ENCODE data around the gene PRKX. TPM values are rescaled to one million over a fixed set of nuclear protein-coding genes. Genes with fewer than 3 reads are reported as not detected.
"Not testable (repeated sequence)": the region's sequence is repeated elsewhere in the genome, so short reads cannot be mapped to it uniquely, and the experiment has no call there.

PRKX gene
- total RNA-seq, 1 experiment from 2014 or later, result 14.8 TPM

GRCh38 chrX:3711331-3711917 lies 2.0 kb downstream of the PRKX start:
- no peak for DNase-seq (ENCODE audit: low read depth)

- DNase-seq (ENCODE audit: low read depth), result not testable (repeated sequence)
Measured at GRCh38 chrX:3707673-3708274, 5.7 kb downstream of the PRKX start.

GRCh38 chrX:3706481-3706880 lies 7.0 kb downstream of the PRKX start:
- DNase-seq (ENCODE audit: low read depth), result no peak

DNA sequence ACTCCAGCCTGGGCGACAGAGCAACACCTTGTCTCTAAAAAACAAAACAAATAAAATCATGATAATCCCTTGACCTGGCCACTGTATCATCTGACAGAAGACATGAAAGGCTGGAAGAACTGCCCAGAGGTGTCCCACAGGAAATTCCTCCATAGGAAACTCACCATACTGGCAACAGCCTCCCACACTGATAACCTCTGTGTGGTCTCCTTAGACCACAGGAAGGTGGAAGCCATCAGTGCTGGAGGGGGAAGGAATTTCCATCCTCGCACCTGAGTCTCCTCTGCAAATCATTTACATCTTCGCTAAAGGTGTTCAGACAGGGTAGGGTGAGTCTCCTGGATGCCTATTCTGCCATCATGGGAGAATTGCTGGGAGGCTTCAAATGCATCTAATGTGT lies 10.2 kb downstream of the PRKX start:
- DNase-seq (ENCODE audit: low read depth), result not testable (repeated sequence)

DNA sequence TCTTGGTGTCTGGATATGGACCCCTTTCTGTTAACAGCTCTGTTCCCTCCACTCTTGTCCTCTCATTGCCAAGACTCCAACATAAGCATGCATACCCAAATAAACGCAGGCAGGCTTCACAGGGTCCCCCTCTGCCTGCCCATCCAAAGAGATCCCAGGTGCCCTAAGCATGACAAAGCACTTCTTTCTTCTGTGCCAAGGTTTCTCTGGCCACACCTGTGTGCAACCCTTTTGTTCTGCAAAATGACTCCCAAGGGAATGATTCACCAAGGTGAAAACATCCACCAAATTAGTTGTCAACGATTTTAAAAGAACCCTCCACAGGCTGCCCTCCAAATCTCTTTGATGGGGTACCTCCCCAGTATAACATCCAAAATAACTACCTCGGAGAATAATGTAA lies 11.4 kb downstream of the PRKX start:
- DNase-seq (ENCODE audit: low read depth), result not testable (repeated sequence)

- not testable (repeated sequence) for DNase-seq (ENCODE audit: low read depth)
Measured at GRCh38 chrX:3701445-3701928, 12.0 kb downstream of the PRKX start.

DNA sequence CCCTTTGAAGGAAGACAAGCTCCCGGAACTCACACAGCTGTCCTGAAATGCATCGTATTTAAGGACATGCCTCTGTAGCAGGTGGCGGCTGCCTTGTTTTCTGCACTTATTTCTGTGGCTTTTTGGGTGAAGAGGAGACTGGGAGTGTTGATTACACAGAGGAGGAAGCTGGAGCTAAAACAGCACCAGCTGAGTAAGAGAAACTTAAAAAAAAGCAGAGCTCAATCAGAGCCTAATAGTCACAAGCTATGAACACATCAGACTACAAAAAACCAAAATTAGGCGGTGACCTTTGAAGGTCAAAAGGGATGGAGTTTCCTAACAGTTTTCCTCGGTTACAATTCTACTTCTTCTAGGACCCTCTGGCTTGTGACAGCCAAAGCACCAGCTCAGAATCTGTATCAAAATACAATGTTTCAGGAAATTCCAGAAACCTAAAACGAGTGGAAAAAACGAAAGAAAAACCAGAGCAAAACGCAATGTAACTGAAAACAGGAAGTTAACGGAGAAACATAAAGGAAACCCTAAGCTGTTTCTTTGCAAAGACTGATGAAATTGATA lies 13.5 kb downstream of the PRKX start:
- DNase-seq (ENCODE audit: low read depth), result peak; percentile 72

DNA sequence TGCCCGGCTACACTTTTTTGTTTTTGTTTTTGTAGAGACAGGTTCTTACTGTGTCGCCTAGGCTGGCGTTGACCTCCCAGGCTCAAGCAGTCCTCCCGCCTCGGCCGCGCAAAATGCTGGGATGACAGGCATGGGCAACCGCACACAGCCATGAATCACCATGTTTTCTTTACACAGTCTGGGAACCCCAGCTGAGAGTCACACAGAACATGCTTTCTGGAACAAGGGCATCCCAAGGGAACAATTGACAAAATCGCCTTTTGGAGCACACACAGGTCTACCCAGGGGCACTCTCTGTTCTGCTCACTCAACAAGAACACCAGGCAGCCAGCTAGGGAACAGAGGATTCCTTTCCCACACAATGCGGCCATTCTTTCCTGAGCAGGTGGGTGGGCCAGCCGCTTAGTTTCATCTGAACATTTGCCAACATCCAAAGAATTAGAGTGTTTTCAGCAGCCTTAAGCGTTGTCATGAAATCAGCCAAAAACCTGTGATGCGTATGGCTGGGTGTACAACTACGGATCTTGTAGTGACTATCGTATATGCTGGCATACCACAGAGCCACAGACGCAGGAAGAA lies 15.7 kb downstream of the PRKX start:
- peak; percentile 84 for DNase-seq (ENCODE audit: low read depth)

GRCh38 chrX:3697220-3697684 lies 16.2 kb downstream of the PRKX start:
- no peak for DNase-seq (ENCODE audit: low read depth)

GRCh38 chrX:3695536-3695935 lies 17.9 kb downstream of the PRKX start:
- no peak for DNase-seq (ENCODE audit: low read depth)

DNA sequence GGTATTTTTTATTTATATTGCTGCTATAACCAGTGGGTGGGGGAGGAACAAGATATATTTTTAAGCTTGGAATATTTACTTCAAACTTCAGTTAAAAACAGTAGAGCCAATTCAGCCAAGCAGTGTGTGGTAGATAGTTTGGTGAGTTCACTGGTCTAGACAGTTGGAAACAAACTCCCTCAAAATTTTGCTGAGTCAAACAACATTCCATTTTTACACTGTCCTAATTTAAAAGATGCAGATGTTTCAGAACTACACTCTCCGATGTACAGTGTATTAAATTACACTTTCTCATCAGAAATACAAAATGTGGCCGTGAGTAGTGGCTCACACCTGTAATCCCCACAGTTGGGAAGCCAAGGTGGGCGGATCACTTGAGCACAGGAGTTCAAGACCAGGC lies 23.3 kb downstream of the PRKX start:
- DNase-seq (ENCODE audit: low read depth), result no peak

DNA sequence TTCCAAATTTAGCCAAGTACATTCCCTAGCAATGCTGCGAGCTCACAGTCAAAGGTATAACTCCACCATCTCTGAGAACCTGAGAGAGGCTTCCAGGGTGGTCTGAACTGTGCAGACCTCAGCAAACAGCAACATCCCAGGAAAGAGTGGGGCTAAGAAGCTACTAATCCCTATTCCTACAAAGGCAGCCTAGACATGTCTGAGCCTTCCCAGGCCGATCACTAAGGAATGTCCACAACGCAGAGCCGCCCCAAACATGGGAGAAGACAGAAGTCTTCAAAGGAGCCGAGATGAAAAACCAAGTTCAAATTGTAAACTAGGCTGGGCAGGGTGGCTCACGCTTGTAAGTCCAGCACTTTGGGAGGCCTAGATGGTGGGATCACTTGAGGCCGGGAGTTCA lies 30.2 kb downstream of the PRKX start:
- not testable (repeated sequence) for DNase-seq (ENCODE audit: low read depth)

DNA sequence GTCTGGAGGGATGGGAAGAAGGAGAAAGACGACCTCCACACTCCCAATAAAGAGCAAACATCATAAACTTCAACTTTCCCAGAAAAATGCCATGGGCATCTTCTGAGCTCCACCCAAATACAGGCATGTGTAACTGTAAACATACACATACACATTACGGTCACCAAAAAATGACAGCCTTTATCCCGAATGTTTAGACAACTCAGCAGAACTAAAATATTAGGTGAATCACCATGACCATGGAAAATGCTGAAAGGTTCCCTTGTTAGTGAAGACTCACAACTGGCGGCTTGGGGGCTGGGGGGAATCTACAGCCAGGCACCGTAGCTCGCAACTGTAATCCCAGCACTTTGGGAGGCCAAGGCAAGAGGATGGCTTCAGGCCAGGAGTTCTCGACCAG lies 33.0 kb downstream of the PRKX start:
- no peak for DNase-seq (ENCODE audit: low read depth)

- DNase-seq (ENCODE audit: low read depth), result no peak
Measured at GRCh38 chrX:3679669-3680068, 33.8 kb downstream of the PRKX start.

- no peak for DNase-seq (ENCODE audit: low read depth)
Measured at GRCh38 chrX:3678328-3678727, 35.1 kb downstream of the PRKX start.

GRCh38 chrX:3674881-3675280 lies 38.6 kb downstream of the PRKX start:
- DNase-seq (ENCODE audit: low read depth), result no peak

DNA sequence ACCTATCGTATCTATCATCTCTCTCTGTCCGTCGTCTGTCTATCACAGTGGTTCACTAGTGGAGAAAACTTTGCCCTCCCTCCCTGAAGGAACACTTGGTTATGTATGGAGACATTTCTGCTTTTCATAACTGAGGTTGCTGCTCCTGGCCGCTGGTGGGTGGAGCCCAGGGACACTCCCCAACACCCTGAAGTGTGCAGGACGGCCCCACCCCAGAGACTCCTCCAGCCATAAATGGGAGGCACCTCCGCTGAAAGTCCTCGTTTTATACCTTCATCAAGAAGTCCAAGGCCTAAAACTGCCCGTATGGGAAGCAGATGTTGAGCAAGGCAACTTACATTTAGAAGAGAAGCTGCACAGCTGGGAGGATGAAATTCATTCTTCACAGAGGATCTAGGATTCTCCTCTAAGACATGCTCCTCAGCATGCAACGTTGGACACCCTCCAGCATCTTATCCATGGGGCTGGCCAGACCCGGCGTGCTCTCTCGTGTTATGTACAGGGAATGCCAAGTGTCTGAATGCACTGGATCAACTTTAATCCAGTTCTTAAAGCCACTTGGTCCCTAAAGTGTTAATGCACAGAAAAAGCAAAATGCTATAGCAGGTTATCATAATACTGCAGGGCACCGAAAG lies 43.5 kb downstream of the PRKX start:
- no peak for DNase-seq (ENCODE audit: low read depth)

DNA sequence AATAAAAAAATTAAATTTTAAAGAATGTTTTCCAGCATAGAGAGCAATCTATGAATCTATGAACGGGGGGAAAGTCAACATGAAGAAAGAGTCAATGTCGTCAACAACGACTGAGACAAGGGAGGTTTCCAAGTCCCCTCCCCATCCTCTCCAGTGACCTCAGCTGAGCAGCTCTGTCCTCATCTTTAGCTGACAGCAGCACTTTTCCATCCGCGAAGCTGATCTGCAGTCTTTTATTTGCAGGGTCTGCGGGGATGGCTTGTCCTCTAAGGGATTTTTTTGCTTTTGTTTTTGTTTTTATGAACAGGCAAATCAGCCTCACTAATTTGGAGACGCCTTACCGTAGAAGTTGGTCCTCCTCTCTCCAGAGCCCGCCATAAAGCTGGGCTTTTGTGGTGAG lies 46.5 kb downstream of the PRKX start:
- DNase-seq (ENCODE audit: low read depth), result no peak

GRCh38 chrX:3664921-3665320 lies 48.5 kb downstream of the PRKX start:
- no peak for DNase-seq (ENCODE audit: low read depth)

DNA sequence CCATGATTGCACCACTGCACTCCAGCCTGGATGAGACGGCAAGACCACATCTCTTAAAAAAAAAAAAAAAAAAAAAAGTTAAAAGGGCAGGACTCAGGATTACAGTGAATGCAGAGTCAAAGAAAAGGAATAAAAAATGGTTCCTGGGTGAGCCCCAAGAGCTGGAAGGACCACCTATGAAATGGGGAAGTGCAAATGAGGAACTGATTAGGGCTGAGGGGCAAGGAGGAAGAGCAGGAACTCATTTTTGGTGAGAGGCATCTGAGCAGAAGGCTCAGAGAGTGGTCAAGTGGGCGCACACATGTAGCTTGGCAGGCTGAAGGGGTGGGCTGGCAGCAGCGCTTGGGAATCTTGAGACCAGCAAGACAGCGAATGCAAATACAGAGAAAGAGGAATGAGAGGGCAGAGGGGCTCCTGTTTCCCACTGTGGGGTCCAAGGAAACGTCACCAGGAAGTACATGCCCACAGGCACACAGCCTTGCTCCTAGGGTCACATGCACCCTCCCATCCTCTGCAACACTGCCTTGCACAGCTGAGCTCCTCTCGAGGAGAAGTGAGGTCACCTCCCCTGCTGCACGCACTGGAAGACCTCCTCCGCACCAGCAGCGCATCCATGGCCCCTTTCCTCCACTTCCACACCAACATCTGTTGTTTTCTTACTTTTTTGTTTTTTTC lies 49.7 kb downstream of the PRKX start:
- not testable (repeated sequence) for DNase-seq (ENCODE audit: low read depth)

DNA sequence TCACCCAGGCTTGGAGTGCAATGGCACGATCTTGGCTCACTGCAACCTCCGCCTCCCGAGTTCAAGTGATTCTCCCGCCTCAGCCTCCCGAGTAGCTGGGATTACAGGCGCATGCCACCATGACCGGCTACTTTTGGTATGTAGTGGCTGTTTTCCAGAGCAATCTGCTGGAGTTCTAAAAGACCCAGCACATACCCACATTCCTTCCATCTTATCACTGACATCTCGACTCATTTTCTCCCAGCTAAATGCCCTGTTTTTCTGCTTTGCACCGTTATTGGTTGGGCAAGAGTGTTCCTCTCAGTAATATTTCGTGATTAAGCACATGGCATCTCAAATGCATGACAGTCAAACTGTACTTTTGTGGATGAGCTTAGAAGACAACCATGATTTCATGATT lies 53.7 kb downstream of the PRKX start:
- DNase-seq (ENCODE audit: low read depth), result no peak

- DNase-seq (ENCODE audit: low read depth), result no peak
Measured at GRCh38 chrX:3655181-3655580, 58.3 kb downstream of the PRKX start.
